Dermis blood vessel endothelial cell (primary cell): ENCODE measurements around the gene MOGAT3. TPM values are rescaled to one million over a fixed set of nuclear protein-coding genes. Genes with fewer than 3 reads are reported as not detected.
A peak's percentile ranks its signal among the peaks of the same experiment; 100 is the strongest.
"Not testable (repeated sequence)": the region's sequence is repeated elsewhere in the genome, so short reads cannot be mapped to it uniquely, and the experiment has no call there.

Source experiments
- DNase-seq: peaks from one replicate; pipeline ENCODE4 v3.0.0; 2010
- total RNA-seq: library from RNA; depleted of rRNA; stranded (reverse); fragments of >200 nt; gene quantifications from 2 replicates; pipeline ENCODE4 v1.2.3, GENCODE V29; 2014

Gene MOGAT3
- total RNA-seq, 1 donor from 2014 or later, result not detected

DNA sequence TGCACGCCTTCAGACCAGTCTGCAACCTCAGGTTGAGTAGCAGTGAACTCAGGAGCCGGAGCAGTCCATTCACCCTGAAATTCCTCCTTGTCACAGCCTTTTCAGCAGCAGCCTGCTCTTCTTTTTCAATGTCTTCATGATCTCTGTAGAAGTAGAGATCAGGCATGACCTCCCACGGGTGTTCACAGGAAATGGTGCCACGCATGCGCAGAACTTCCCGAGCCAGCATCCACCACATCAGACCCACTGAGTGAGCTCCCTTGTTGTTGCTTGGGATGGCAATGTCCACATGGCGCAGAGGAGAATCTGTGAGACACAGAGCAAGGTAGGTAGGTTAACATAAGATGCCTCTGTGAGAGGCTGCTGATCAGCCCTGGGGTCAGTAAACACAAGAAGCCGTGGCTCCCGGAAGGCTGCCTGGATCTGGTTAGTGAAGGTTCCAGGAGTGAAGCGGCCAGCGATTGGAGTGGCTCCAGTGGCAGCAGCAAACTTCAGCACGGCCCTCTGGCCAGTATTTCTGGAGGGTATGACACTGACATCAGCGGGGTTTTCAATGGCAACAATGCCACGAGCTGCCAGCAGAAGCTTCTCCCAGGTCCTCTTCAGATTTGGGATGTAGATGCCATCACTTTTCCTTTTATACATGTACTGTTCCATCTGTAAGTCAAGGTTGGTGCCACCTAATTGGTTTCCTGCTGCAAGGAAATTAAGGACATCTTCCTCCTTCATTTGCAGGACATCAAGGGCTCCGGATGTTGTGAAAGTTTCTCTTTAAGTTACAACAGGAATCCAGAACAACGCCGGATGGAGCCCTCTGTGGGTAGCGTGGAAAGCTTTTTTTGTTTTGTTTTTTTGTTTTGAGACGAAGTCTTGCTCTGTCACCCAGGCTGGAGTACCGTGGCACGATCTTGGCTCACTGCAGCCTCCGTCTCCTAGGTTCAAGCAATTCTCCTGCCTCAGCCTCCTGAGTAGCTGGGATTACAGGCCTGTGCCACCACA, 3.2 kb upstream of the MOGAT3 start:
- not testable (repeated sequence) for DNase-seq

DNA sequence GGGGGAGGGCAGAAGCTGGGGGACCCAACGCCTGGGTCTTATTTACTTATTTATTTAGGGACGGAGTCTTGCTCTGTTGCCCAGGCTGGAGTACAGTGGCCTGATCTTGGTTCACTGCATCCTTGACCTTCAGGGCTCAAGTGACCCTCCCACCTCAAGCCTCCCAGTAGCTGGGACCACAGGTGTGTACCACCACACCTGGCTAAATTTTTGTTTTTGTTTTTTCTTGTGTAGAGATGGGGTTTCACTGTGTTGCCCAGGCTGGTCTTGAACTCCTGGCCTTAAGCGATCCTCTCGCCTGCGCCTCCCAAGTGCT, 1.7 kb upstream of the MOGAT3 start:
- DNase-seq, result no peak

DNA sequence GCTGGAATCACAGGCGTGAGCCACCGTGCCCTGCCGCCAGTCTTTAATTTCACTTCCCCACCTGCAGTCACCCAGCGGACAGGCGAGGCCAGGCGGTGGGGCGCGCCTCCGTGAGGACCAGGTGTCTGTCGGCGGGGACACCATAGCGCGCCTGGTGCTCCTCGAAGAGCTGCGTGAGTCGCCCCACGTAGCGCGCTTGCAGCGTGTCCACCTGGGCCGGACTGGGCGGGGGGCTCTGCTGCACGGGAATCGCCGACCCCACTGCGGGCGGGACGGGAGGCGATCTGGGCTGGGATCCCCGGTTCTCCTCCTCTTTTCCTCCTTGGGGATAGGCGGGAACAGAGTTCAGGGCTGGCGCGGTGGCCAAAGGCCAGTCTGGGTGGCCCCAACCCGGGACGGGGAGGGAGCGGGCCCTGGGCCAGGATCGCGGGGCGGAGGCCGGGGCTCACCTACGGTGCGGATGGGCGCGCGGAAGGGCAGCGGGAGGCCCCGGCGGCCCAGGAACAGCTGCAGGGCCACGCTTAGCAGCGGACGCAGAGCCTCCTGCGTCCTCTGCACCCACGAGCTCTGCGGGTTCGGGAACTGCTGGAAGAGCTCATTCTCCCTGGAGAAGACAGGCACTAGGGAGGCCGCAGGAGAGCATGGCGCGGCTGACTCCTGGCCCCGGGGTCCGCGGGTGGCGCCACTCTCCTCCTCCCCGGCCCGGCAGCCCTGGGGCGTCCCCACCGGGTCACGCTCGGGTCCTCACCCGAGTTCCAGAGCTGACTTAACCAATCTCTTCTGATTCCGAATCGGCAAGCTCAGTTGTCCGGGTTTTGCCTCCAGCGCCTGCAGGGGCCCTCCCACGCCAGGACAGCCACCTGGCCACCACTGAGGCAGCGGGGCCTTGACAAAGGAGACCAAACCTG, 1.1 kb upstream of the MOGAT3 start:
- no peak for DNase-seq

DNA sequence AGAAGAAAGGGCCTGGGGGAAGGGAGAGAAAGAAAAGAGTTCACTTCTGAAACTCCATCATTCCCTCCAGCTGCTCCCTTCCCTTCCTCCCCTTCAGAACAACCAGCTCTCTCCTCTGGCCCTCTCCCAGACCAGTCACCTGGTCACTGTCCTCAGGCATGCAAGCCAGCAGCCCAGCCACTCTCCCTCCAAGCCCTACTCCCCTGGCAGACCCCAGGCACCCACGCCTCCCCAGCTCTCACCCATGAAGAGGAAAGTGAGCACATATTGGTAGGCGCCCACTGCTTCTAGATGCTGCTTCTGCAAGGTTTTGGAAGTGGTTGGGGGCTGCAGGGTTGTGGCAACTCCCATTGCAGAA, 353 bp downstream of the MOGAT3 start:
- no peak for DNase-seq

DNA sequence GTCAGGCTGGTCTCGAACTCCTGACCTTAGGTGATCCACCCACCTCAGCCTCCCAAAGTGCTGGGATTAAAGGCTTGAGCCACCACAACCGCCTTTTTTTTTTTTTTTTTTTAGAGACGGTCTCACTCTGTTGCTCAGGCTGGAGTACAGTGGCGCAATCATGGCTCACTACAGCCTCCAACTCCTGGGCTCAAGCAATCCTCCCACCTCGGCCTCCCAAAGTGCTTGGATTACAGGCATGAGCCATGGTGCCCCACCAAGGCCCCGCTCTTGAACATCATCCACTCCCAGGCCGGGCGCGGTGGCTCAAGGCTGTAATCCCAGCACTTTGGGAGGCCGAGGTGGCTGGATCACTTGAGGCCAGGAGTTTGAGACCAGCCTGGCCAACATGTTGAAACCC, 1.3 kb downstream of the MOGAT3 start:
- DNase-seq, result not testable (repeated sequence)

DNA sequence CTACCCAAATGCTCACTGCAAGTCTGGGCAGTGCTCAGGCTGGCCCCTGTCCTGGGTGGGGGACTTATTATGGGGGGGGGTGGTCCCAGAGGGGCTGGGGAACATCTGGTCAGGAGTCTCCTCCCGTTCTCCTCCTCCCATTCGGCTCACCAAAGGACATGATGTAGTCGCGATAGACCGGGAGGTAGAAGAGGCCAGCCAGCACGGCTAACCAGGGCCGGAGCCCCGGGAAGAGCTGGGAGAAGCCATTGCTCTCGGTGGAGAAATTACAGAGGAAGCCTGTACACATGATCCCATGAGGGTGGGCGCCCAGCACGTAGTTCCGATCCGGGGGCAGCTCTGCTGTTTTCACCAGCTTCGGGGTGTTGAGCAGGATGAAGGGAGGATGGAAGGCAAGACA, 2.4 kb downstream of the MOGAT3 start:
- DNase-seq, result no peak

DNA sequence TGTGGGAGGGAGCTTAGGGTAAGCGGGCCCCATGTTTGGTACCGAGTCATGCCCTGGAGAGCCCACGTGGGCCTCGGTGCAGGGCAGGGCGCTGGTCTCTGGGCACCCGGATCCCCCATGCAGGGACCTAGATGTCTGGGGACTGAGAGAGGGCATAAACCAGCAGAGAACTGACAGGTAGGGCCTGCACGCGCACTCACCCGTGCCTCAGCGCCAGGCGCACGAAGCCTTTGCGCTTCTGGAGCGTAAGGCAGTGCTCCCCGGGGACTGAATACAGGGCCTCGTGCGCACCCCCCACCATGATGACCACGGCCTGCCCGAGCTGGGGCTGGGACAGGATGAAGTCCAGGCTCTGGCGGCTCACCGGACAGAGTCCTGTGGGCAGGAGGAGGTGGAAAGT, 2.8 kb downstream of the MOGAT3 start:
- no peak for DNase-seq

DNA sequence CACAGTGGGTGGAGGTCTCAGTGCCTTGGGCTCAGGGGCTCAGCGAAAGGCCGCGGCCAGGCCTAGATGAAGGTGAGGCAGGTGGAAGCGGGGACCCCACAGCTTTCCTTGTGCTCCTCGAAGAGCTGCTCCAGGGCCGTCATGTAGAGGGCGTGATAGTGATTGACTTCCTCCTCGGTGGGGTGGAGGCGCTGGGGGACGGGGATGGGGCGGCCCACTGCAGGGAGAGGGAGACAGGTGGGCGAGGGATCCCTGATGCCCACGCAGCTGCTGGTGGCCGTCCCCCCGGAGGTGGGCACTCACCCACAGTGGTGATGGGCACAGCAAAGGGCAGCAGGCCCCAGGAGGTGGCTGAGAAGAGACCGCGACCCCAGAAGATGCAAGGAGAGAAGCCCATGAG, 5.0 kb downstream of the MOGAT3 start:
- no peak for DNase-seq

DNA sequence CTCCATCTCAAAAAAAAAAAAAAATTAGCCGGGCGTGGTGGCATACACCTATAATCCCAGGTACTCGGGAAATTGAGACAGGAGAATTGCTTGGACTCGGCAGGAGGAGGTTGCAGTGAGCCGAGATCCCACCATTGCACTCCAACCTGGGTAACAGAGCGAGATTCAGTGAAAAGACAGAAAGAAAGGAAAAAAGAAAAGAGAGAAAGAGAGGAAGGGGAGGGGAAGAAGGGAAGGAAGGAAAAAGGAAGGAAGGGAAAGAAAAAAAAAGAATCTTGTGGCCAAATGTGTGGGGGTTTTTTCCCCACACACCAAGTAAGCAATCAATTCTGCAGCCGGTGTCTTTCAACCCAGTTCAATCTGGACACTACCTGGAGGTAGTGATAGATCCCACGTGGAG, 11.7 kb downstream of the MOGAT3 start:
- no peak for DNase-seq

DNA sequence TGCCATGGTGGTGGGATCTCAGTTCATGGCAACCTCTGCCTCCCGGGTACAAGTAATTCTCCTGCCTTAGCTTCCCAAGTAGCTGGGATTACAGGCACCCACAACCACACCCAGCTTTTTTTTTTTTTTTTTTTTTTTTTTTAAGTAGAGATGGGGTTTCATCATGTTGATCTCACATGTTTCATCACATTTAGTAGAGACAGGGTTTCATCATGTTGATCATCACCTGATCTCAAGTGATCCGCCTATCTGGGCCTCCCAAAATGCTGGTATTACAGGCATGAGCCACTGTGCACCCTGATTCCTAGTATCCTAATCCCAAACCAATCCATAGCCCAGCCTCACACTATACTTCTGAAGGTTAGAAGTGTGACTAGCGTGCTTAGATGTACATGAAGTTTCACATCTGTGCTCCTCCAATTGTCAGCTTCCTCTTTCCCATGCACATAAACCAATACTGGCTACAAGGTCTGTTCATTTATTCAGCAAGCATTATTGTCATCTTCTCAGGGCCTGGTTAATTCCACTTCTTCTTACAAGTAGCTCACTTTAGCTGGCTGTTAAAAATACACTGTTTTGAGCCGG, 13.9 kb downstream of the MOGAT3 start:
- DNase-seq, result no peak

DNA sequence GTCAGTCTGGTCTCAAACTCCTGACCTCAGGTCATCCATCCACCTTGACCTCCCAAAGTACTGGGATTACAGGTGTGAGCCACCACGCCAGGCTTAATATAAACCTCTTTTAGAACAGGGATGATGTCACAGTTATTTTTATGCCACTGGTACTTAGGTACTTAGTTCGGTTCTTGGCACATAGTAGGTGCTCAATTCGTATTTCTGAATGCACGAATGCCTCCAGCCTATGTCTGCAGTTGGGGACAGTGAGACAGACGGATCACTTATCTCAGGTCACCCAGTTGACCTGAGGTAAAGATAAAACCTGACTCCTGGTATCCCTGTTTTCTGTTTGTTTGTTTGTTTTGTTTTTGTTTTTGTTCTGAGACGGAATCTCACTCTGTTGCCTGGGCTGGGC, 14.6 kb downstream of the MOGAT3 start:
- no peak for DNase-seq

DNA sequence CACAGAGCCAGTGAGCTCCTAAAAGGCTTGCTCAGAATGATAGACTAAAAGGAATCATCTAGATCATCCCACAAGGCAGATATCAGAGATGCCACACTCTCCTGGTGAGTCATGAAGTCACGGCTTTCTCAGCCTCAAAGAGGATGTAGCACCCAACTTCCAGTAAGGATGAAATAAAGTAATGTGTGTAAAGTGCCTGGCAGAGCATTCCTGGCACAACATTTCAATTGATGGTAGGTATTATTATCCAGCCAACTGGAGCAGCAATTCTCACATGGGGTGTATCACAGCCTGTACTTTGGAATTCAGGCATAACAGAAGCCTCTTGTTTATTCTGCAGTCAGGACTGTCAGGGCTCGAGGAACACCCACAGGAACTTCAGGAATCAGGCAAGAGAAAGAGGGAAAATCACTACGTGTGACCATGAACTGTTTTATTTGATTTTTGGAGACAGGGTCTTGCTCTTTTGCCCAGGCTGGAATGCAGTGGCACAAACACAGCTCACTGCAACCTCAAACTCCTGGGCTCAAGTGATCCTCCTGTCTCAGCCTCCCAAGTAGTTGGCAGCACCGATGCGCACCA, 15.5 kb downstream of the MOGAT3 start:
- DNase-seq, result no peak

DNA sequence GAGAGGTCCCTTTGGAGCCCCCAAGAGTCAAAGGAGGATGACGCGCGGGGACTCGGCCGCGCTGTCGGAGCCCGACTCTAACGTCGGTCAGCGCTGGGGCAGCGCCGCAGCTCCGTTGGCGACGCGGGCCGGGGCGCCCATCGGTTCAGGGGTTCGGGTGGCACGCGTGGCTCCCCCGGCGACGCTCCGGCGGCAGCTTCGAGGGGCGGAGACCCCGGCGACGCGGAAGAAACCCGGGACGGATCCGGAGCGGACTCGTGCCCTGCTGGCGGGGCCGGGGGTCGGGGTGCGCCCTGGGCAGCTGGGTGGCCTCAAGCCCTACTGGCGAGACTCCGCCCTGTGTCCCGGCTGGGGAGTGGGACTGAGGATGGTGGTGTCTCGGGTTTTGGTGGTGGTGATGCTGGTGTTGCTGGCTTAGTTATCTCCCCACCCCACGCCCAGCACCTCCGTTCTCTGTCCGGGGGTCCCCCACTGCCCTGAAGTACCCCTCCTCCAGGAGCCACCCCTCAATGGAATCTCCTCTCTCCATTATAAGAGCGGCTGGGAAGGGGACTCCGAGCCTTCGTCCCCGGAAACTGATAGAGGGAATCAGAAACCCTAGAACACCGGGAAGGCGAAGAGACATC, 20.6 kb downstream of the MOGAT3 start, which contains the start of gene NAT16:
Gene NAT16, minus strand, starts transcription at position 164 of the 626 bp plus-strand sequence. CDS start 5,486 bp downstream, outside the sequence.
- no peak for DNase-seq

DNA sequence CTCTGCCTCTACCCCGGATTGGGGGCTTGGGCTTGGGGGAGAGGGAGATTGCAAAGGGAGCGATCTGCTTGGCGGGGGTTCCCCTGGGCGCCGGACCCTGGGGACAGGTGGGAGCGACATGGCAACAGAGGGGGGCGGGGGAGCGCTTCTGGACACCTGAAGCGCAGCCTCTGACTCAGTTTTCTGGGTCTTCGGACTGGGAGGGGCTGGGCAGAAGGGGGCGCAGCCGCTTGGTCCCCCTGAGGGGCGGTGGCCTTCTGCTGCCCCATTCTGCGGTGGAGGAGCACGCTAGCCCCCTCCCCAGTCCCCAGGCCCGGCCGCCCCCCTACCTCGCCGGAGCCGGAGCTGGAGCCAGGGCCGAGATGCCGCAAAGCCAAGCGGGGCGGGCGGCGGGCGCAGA, 21.1 kb downstream of the MOGAT3 start:
- DNase-seq, result no peak

DNA sequence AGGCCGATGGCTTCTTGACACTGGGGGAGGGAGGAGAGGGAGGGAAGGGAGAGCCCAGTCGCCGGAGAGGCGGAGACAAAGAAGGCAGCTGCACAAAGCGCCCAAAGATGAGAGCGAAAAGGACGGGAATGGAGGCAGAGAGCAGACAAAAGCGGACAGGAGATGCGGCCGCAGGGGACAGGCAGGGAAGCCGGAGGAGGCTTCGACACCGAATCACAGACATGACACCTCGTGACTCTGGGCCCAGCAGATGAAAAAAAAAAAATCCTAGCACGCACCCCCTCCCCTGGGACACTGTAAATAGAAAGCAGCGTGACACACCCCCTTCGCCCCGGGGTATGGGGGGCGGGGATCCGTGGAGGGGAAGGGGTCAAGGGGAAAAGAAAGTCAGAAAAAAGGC, 21.7 kb downstream of the MOGAT3 start:
- no peak for DNase-seq

DNA sequence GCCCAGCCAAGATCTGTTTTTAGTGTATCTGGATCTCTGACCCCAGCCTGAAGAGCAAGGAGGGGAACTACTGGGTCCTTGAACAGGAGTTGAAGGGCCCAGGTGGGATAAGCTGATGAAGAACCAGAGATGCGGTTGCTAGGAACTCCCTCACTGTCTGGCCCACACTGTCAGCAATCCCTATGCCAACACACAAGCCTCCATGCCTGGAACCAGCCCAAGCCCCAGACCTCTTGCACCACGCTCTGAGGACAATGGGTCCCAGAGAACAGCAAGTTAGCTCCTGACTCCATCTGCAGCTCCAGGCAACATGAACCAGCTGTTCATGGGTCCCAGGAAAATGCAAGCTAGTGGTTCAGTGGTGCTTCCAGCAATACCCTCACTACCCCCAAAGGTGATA, 23.2 kb downstream of the MOGAT3 start:
- no peak for DNase-seq

DNA sequence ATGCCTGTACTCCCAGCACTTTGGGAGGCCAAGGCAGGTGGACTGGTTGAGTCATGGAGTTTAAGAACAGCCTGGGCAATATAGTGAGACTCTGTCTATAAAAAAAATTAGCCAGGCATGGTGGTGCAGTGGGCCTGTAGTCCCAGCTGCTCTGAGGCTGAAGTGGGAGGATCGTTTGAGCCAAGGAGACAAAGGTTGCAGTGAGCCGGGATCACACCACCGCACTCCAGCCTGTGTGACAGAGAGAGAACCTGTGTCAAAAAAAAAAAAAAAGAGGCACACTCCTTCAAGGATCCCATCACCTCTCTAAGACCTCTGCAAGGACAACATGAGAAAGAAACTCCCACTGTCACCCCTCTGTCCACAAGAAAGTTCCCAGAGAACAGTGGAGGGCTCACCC, 25.2 kb downstream of the MOGAT3 start:
- DNase-seq, result no peak

DNA sequence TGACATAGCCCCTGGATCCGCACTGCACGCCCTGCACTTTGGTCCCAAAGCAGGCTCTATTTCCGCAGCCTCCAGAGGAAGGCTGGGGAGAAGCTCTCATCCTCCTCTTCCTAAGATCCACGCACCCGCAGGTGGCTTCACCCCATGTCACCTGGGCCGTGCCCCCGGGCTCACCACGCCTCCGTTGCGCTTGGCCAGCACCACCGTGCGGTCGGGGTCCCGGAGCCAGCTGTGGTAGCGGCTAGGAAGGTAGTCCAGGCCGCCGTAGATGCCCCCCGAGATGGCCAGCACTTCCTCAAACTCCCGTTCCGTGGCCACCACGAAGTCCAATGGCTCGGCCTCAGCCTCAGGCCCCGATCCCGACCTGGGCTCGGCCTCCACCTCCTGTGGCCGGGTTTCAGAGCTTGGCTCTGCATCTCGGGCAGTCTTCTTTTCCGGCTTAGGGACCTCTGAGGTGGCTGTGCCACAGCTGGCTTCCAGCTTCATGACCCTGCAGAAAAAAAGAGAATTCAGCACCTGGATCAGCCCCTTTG, 26.4 kb downstream of the MOGAT3 start:
- no peak for DNase-seq

DNA sequence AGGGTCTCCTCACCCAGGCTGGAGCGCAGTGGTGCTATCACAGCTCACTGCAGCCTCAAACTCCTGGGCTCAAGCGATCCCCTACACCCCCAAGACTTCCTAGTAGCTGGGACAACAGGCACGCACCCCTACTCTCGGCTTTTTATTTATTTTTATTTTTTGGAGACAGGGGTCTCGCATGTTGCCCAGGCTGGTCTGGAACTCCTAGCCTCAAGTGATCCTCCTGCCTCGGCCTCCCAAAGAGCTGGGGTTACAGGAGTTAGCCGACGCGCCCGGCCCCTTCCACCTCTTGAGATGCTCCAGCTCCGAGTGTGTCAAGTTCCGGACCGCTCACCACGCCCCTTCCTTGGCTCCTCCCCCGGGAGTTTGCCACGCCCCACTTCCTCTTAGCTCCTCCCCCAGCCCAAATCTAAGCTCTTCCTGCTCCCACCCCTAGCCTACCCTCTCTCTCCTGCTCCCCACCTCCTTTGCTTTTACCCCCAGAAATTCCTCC, 27.0 kb downstream of the MOGAT3 start:
- peak; percentile 47 for DNase-seq

DNA sequence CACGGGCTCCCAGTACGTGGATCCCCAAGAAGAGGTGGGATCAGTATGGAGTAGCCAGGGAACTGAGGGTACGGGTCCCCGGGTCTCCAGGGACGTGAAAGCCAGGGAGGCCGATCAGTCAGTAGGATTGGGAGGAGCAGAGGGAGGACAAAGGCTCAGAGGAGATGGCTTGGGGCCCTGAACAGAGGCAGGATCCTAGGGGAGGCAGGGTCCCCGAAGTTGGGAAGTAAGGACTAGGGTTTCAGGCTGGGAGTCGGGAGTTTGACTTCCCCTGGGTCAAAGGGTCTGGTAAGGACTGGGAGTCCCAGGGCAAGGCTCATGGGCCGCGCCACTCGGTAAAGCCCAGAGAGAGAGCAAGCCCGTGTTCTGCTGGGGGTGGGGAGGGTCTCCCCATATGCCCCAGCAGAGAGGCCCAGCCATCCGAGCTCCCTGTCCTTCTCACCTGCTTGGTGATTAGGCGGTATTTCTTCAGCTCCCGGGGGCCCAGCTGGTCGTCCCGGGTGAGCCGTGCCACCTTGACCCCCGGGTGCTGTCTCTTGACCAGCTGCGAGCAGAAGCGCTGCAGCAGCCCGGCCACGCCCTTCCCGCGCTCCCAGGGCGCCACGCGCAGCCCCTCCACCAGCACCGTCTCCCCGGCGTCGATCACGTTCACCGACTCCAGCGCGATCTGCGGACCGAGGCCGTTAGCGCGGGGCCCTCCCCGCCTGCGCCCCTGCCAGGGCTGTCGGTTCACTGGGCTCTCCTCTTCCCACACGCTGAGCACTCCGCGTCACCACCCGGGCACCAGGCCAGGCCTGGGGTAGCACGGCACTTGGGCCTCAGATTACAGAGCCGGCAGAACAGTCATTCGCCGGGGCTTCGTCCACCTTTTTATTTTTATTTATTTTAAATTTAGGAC, 27.7 kb downstream of the MOGAT3 start:
- peak; percentile 43 for DNase-seq
